HL-60 (cell line): ENCODE results near the gene GOLIM4.

Experiments used
- DNase-seq, 2 experiments: peaks; one replicate each; pipeline ENCODE4 v3.0.0-alpha.2; 2010 to 2020; ENCODE audit warnings: low read depth in 1 of 2, low spot score in 1 of 2
- H3K27ac ChIP-seq: fragments of 250-450 bp; sonication (Bioruptor Pico); replicated peaks from 2 replicates; pipeline ENCODE4 v1.5.1; 2020; ENCODE audit warnings: mild to moderate bottlenecking, moderate library complexity
- H3K27me3 ChIP-seq: fragments of 250-450 bp; sonication (Bioruptor Pico); 2 replicates; pipeline ENCODE4 v1.5.1; 2021; ENCODE audit warnings: mild to moderate bottlenecking, moderate library complexity; ENCODE audit not compliant: insufficient read depth, poor library complexity, severe bottlenecking
- H3K4me3 ChIP-seq: replicated peaks from 2 replicates; pipeline ENCODE4 v1.5.1; 2011; ENCODE audit warnings: mild to moderate bottlenecking, control low read depth, low read length; ENCODE audit not compliant: insufficient read depth
- CTCF ChIP-seq: IDR thresholded peaks from one replicate; pipeline ENCODE4 v1.5.1; 2011; ENCODE audit warnings: low read length, control low read depth, inconsistent platforms; ENCODE audit not compliant: insufficient read depth
- GABPA ChIP-seq: IDR thresholded peaks from 2 replicates; pipeline ENCODE4 v1.6.1; 2012; ENCODE audit warnings: low read depth
- POLR2AphosphoS5 ChIP-seq: IDR thresholded peaks from 2 replicates; pipeline ENCODE4 v1.6.1; 2012; ENCODE audit warnings: low read depth
- SPI1 ChIP-seq: IDR thresholded peaks from 2 replicates; pipeline ENCODE4 v1.6.1; 2012; ENCODE audit warnings: low read depth, mild to moderate bottlenecking, borderline replicate concordance
- TF ChIP-seq, protein P1 (sequence below): IDR thresholded peaks from 2 replicates; pipeline ENCODE4 v1.6.1; 2012; ENCODE audit warnings: low read depth; ENCODE audit not compliant: insufficient replicate concordance

The GOLIM4 gene

DNA sequence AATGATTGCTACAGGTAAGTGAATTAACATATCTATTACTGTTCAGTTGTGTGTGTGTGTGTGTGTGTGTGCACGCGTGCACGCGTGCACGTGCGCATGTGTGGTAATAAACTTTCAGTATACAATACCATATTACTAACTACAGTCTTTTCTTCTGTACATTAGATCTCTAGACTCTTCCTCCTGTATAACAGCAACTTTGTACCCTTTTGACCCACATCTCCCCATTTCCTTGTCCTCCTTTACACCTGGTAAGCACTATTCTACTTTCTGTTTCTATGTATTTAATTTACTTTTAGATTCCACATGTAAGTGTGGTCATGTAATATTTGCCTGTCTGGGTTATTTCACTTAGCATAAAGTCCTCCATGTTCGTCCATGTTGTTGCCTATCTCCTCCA lies 29.1 kb upstream of the GOLIM4 start:
- TF ChIP-seq GABPA (no peak), SPI1 (no peak), CTCF (no peak), POLR2AphosphoS5 (no peak)
- TF ChIP-seq, protein P1, sequence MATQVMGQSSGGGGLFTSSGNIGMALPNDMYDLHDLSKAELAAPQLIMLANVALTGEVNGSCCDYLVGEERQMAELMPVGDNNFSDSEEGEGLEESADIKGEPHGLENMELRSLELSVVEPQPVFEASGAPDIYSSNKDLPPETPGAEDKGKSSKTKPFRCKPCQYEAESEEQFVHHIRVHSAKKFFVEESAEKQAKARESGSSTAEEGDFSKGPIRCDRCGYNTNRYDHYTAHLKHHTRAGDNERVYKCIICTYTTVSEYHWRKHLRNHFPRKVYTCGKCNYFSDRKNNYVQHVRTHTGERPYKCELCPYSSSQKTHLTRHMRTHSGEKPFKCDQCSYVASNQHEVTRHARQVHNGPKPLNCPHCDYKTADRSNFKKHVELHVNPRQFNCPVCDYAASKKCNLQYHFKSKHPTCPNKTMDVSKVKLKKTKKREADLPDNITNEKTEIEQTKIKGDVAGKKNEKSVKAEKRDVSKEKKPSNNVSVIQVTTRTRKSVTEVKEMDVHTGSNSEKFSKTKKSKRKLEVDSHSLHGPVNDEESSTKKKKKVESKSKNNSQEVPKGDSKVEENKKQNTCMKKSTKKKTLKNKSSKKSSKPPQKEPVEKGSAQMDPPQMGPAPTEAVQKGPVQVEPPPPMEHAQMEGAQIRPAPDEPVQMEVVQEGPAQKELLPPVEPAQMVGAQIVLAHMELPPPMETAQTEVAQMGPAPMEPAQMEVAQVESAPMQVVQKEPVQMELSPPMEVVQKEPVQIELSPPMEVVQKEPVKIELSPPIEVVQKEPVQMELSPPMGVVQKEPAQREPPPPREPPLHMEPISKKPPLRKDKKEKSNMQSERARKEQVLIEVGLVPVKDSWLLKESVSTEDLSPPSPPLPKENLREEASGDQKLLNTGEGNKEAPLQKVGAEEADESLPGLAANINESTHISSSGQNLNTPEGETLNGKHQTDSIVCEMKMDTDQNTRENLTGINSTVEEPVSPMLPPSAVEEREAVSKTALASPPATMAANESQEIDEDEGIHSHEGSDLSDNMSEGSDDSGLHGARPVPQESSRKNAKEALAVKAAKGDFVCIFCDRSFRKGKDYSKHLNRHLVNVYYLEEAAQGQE = no peak
- Histone ChIP-seq H3K27me3 (no peaks in the 10 kb centered on the region), H3K27ac (no peak overlapping the region), H3K4me3 (no peak overlapping the region)
- DNase-seq = no peak

DNA sequence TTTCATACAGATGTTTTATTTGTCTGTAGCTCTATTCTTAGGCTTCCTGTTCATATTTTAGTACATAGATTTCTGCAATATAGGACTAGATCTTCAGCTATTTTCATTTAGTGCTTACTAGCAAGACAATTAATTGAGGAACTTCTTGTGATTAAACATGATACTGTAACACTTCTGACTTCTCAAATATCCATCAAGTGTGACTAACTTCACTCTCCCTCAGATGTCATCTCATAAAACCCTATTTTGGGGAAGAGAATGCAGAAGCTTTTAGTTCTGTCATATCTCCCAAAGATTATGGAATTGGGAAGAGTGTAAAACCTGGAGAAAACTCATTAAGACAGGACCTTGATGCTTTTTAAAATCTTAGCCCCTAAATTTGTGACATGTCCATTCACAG lies 28.6 kb upstream of the GOLIM4 start:
- Histone ChIP-seq H3K4me3 (no peak overlapping the region), H3K27me3 (no peaks in the 10 kb centered on the region), H3K27ac (no peak overlapping the region)
- DNase-seq = no peak
- no peak for TF ChIP-seq SPI1
- TF ChIP-seq GABPA = no peak
- no peak for TF ChIP-seq CTCF
- no peak for TF ChIP-seq POLR2AphosphoS5
- TF ChIP-seq, protein P1 = no peak

GRCh38 chr3:168123201-168124176 lies 27.8 kb upstream of the GOLIM4 start:
- H3K27me3 ChIP-seq = no peaks in the 10 kb centered on the region
- TF ChIP-seq SPI1 (no peak), GABPA (no peak), CTCF (no peak), POLR2AphosphoS5 (no peak)
- TF ChIP-seq, protein P1 = no peak
- H3K27ac ChIP-seq = no peak overlapping the region
- no peak for DNase-seq
- no peak overlapping the region for H3K4me3 ChIP-seq
